CD4-positive, alpha-beta T cell treated with Interleukin-17A for 4 hours (primary cell): Measurements from ENCODE around the gene AKT3.
"Not testable (repeated sequence)": the region's sequence is repeated elsewhere in the genome, so short reads cannot be mapped to it uniquely, and the experiment has no call there.

Experiments used
- DNase-seq: peaks from one replicate; pipeline ENCODE4 v3.0.0-alpha.2; 2020; ENCODE audit warnings: mixed read lengths

Gene AKT3

DNA sequence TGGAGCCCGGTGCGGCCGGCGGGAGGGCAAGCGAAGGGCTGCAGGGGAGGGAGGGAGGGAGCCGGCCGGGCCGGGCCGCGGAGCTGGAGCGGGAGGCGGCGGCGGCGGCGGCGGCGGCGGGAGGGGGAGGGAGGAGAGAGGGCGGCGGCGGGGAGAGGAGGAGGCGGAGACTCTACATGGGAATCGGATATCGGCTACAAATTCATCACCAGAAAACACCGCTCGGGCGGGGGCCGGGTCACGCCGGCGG lies at the start of gene AKT3:
TSS of gene AKT3 (minus strand) at position 42 of the 250 bp plus-strand sequence. CDS start 7,073 bp downstream, outside the sequence.
- no peak for DNase-seq

- DNase-seq, result no peak
These were observed 48.2 kb upstream of the AKT3 start for GRCh38 chr1:243898278-243898677.

DNA sequence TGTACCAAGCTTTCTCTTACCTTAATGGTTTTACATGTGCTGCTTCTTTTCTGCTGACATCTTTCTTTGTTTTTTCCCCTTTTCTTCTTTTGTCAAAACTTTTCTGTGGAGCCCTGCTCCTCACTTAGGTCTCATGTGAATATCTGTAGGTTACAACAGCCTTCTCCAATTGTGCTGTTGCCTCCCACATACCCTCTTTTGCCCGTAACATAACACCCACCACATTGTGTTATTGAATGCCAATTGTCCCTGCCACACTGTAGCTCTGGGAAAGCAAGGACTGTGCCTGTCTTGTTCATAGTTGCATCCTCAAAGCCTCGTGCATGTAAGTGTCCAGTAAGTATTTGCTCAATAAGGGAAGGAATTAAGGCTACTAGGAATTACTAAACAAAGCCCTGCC lies 46.3 kb upstream of the AKT3 start:
- DNase-seq, result no peak

DNA sequence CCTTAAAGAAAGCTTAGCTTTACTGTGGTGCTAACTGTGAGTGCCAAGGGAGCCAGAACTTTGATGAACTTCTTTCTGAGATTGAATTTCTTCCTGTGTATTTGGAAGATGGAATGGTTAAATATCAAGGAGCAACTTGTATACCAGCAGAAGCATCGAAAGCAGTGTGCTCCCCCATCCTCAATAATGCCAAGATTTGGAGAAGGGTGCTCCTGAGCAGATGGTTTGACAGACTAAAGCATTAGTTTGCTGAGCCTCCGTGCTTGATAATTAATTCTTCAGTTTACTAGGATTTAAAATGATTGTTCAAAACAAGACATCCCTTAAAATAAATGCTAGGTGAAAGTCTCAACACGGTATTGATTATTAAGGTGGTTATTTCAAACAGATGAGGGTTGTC lies 42.4 kb upstream of the AKT3 start:
- DNase-seq, result no peak

DNA sequence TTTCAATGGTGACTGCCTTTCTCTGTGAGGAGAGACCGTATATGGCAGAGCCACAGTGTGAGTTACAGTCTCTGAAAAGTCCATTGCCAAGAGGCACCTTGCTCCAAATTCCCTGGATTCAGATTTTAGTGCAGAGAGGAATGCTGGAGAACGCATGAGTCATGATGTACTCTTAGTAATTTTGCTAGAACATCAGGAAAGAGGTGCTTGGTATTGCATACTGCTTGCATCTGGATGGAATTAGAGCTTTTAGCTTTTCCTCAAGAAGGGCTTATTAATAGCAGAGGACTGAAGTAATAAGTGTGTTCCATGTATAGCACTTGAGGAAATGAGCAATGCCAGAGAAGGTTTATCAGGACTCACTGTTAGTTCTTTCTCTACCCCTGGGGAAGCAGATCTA lies 40.5 kb upstream of the AKT3 start:
- no peak for DNase-seq

DNA sequence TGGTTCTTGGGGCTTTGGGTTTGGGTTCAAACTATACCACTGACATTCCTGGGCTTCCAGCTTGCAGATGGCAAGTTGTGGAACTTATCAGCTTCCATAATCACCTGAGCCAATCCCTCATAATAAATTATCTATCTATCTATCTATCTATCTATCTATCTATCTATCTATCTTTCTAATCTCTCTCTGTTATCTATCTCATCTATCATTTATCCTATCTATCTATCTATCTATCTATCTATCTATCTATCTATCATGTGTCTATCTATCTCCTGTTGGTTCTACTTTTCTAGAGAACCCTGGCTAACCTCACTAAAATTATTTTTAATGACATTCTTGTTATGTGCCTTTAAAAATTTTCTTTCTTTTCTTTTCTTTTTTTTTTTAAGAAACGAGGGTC lies 35.8 kb upstream of the AKT3 start:
- no peak for DNase-seq

- no peak for DNase-seq
These were observed 34.6 kb upstream of the AKT3 start for GRCh38 chr1:243884603-243885002.

GRCh38 chr1:243883551-243883950 lies 33.5 kb upstream of the AKT3 start:
- DNase-seq, result no peak

DNA sequence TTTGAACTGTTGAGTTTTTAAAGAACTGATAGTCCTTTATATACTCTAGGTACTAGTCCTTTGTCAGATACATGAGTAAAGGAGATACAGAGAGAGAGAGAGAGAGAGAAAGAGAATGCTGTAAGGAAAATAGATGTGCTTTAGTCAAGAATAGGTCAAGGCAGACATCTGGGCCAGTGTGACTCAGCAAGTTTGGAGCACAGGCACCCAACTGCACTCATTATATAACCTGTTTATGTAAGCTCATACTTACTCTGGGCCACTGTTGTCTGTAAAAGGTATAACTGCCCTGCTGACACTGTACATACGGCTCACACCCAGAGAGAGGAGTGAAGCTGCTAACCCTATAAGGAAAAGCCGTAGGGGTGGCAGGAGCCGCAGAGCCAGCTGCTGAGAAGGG lies 32.2 kb upstream of the AKT3 start:
- DNase-seq, result no peak

DNA sequence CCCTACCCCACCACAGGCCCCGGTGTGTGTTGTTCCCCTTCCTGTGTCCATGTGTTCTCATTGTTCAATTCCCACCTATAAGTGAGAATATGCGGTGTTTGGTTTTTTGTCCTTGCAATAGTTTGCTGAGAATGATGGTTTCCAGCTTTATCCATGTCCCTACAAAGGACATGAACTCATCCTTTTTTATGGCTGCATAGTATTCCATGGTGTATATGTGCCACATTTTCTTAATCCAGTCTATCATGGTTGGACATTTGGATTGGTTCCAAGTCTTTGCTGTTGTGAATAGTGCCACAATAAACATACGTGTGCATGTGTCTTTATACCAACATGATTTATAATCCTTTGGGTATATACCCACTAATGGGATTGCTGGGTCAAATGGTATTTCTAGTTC lies 27.0 kb upstream of the AKT3 start:
- DNase-seq, result not testable (repeated sequence)

- no peak for DNase-seq
These were observed 5.7 kb upstream of the AKT3 start for GRCh38 chr1:243855616-243856318.

GRCh38 chr1:243851765-243852164 lies 1.7 kb upstream of the AKT3 start:
- DNase-seq, result no peak

DNA sequence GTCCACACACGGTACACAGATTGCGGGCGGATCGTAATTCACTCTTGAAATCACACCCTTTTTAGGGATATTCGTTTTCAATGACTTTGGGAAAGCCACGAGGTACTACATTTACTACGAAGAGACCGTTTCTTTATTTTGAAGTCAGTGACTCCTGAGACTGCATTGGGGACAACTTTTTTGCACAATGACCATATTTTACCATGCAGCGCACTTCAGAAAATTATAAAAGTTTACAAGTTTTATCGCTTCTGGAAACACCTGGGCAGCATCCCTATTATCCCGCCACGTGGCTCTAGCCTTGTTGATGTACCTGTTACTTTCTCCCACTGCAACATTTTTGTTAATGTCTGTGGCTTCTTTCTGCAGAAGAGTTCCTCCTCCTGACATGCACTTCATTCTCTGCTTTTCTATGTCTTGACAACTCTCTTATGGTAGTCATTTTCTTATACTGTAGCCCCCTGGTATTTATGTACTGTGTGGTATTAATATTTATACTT lies 1.3 kb upstream of the AKT3 start:
- DNase-seq, result no peak

DNA sequence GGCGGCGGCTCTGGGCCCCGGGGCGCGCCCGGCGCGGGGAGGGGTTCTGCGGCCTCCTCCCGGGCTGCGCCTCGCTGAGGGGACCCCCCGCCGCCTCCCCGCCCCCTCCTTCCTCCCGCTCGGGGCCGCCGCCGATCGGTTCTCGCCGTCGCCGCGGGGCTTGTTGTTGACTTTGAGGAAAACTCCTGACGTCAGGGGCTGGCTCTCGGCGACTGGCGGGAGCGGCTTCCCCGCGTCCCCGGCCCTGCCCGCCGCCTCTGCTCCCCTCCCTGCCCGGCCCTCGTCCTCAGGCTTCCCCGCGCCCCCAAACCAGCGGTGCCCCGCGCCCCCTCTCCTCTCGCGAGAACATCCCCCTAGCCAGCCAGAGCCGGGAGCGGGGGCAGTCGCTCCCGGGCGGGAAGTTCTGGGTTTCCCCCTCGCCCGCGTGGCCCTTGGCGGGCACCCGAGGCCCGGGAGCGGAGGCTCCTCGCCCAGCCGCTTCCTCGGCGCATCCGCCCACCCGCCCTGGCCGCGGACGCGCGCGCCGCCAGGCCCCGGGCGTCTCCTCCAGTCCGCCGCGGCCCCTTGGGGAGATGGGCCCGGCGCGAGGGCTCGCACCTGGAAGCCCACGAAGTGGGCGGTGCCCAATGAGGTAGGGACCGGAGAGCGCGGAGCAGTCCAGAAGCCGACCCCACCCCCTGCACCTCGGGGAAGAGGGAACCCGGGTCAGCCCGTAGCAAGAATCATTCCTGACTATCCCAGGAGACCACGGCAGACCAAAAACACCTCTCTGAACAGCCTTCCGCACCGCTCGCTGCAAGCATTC lies 611 bp upstream of the AKT3 start:
- DNase-seq, result peak; percentile 90

DNA sequence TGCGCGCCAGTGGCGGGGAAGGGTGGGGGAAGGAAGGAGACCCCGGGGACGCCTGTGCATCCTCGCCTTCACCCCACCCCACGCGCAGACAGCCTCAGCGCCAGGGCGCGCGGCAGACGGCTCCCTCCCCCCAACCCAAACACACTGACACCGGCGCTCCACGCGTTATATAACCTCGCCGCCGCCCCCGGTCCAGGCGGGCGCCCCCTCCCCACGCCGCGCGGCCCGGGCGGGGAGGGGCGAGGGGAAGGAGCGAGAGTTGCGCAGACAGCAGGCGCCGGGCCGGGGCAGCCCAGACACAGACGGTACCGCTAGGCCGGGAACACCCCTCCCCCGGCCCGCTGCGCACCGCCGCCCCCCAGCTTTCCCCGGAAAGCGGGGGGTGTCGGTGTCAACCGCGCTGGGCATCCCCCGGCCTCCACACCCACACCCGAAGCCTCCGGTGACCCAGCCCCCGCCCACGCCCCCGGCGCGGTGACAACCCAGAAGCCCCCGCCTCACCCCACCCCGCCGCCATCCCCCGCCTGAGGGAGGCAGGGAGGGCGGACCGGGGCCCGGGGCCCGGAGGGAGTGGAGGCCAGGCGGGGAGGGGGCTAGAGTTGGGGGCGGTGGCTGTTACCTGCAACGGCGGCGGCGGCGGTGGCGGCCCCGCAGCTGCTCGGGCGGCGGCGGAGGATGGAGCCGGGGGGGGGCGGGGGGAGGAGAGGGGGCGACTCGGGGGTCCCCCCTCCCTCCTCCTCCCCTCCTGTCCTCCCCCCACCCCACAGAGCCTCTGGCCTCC lies 432 bp downstream of the AKT3 start:
- DNase-seq, result peak; percentile 75

DNA sequence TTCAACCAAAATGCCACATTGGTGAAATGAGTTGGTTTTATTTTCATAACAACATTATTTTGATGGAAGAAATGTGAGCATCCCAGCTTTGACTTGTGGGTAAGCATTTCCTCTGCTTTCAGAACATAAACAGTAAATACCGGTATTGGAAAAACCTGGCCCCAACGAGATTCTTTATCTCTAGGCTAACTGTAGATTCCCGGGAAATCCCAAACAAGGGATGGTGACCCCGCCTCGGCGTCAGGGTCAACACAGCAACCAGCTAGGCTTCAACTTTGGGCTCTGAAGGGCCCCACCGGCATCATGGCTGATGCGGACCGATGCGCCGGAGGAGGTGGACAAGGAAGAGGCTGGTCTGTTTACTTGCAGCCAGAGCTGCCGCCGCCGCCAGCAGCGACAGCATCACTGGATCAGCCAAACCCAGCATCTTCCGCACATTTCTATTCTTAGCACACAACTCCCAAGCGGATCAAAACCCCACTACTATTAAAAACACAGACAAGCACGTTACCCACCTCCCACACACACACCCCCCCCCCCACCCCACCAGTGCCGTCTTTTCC lies 1.1 kb downstream of the AKT3 start:
- DNase-seq, result no peak

GRCh38 chr1:243848165-243848857 lies 1.7 kb downstream of the AKT3 start:
- no peak for DNase-seq

- DNase-seq, result no peak
These were observed 3.3 kb downstream of the AKT3 start for GRCh38 chr1:243846761-243847160.

DNA sequence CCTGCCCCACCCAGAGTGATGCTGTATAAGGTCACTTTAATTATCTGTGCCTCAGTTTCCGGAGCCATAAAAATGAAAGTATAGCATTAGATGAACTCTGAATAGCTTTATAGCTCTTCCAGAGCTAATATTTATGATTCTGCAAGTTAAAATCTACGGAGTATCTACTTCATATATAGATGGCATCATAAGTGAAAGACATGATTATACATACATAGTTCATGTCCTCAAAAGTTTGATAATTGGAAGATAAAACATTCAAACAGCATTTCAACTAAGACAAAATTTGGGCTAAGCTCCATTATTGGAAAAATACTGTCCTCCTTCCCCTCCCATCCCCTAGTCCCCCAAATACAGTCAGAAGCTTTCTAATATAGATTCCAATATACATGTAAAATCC lies 4.2 kb downstream of the AKT3 start:
- DNase-seq, result no peak

DNA sequence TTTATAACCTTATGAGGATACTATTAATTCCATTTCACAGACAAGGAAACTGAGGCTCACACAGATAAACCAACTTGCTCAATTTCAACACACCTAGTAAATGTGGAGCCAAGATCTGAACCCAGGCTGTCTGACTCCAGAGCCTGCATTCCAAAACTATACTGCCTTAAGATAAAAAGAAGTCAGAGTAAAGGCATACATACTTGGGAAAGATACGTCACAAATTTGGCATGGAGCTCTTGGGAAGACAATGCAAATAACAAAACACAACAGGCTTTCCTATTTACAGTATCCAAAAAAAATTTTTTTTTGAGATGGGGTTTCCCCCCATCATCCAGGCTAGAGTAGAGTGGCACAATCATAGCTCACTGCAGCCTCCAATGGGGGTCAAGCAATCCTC lies 5.9 kb downstream of the AKT3 start:
- no peak for DNase-seq

DNA sequence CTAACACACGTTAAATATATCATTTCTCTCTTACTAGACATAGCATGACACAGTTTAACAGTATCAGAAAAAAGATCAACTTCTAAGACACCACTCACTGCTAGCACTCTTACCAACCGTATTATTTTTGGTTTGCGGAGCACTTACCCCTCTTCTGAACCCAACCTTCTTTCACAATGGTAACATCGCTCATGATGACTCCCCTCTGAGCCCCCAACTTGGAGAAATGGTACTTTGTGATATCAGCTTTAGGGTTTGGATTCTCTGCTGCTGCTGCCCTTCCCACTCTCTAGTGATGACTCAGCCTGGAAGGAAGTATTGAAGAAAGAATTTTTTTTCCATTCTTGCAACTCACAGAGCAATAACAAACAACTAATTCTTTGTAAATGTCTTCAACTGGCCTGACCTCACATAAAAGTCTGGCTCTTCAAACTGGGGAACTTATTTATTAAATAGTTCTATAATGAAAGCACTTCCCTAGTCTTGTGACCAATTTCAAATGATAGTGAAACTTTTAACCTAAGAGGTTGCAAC lies 7.0 kb downstream of the AKT3 start:
- DNase-seq, result peak; percentile 27

DNA sequence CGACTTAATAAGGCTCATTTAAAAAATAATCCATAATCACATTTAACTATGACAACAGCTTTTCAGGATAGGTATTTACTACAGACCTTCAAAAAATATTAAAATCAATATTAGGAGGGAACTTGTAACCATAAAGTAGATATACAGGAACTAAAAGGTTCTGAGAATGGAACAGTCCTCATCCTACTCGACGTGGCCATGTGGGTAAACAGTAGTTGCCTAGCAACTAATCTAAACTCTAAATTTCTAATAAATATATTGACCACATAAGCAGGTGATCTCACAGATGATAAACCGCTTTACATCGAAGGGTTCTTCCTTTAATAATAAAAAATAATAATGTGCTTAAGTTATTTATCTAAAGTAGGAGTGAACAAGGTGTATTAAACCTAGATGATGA lies 7.9 kb downstream of the AKT3 start:
- no peak for DNase-seq

DNA sequence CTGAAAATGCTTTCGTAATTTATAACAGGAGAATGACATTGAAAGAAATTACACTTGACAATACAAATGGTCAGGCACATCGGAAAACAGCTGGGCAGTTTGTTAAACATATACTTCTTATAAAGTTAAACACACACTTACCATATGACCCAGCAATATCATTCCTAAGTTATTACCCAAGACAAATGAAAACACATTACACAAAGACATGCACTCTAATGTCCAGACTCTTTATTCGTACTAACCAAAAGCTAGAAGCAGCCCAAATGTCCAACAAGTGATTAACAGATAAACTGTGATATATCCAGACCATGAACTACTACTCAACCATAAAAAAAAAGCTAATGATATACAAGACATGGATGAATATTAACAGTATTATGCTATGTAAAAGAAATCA lies 8.5 kb downstream of the AKT3 start:
- no peak for DNase-seq
